CD4-positive, CD25-positive, alpha-beta regulatory T cell (primary cell): ENCODE data around the gene COLEC11. TPM values are rescaled to one million over a fixed set of nuclear protein-coding genes. Genes with fewer than 3 reads are reported as not detected.
A peak's percentile ranks its signal among the peaks of the same experiment; 100 is the strongest.

Experiments
- ATAC-seq, 2 donors: fragments of 150-1000 bp; cut with Tn5 transposase; one replicate each; pipeline ENCODE4 v1.10.0; 2021; ENCODE audit warnings: low read depth in 2 of 2, moderate number of reproducible peaks in 2 of 2, moderate library complexity in 1 of 2
- DNase-seq, 3 donors: peaks; one replicate each; pipeline versions ENCODE4 v3.0.0 to v3.0.0-alpha.2; 2012 to 2022; ENCODE audit warnings: mixed read lengths in 1 of 3
- H3K27ac ChIP-seq: one replicate; pipeline ENCODE4 v1.7.0; 2013; ENCODE audit warnings: mild to moderate bottlenecking, low read length; ENCODE audit not compliant: insufficient read depth, poor library complexity, severe bottlenecking
- H3K27me3 ChIP-seq: one replicate; pipeline ENCODE4 v1.7.0; 2013; ENCODE audit warnings: low read length; ENCODE audit not compliant: control insufficient read depth, insufficient read depth
- H3K36me3 ChIP-seq: one replicate; pipeline ENCODE4 v1.7.0; 2013; ENCODE audit warnings: mild to moderate bottlenecking, low read length, moderate library complexity; ENCODE audit not compliant: control insufficient read depth, insufficient read depth
- H3K4me1 ChIP-seq: 2 replicates; pipeline ENCODE4 v1.7.0; 2013; ENCODE audit warnings: mild to moderate bottlenecking, low read length; ENCODE audit not compliant: insufficient read depth, control insufficient read depth, poor library complexity, severe bottlenecking
- H3K4me3 ChIP-seq: one replicate; pipeline ENCODE4 v1.7.0; 2013; ENCODE audit warnings: low read depth, mild to moderate bottlenecking, low read length, moderate library complexity
- H3K9me3 ChIP-seq, 2 experiments: 1 replicate in 1 of 2; 2 replicates in 1 of 2; pipeline ENCODE4 v1.7.0; 2013; ENCODE audit warnings: low read length in 2 of 2, mild to moderate bottlenecking in 1 of 2, moderate library complexity in 1 of 2; ENCODE audit not compliant: control insufficient read depth in 2 of 2
- H3K27ac Mint-ChIP-seq, 3 donors: one replicate each; pipeline ENCODE4 v1.8.0; 2020 to 2022; ENCODE audit warnings: mild to moderate bottlenecking in 3 of 3, mixed read lengths in 3 of 3, moderate library complexity in 2 of 3
- H3K27me3 Mint-ChIP-seq: one replicate; pipeline ENCODE4 v1.8.0; 2022; ENCODE audit warnings: mild to moderate bottlenecking, mixed read lengths
- H3K36me3 Mint-ChIP-seq: one replicate; pipeline ENCODE4 v1.8.0; 2020; ENCODE audit warnings: mixed read lengths
- H3K4me1 Mint-ChIP-seq, 4 donors: one replicate each; pipeline ENCODE4 v1.8.0; 2020 to 2022; ENCODE audit warnings: mixed read lengths in 4 of 4, mild to moderate bottlenecking in 1 of 4
- H3K4me3 Mint-ChIP-seq, 4 donors: one replicate each; pipeline ENCODE4 v1.8.0; 2020 to 2022; ENCODE audit warnings: mild to moderate bottlenecking in 4 of 4, mixed read lengths in 4 of 4, moderate library complexity in 3 of 4
- H3K9me3 Mint-ChIP-seq, 7 donors: one replicate each; pipeline ENCODE4 v1.8.0; 2020 to 2022; ENCODE audit warnings: mixed read lengths in 7 of 7, mild to moderate bottlenecking in 3 of 7, moderate library complexity in 2 of 7
- polyA plus RNA-seq, 4 donors: library from polyadenylated mRNA; unstranded; fragments of 300-500 nt; fragmentation: Illumina TruSeq; gene quantifications; one replicate each; pipeline ENCODE4 v1.2.3, GENCODE V29; 2021
- total RNA-seq: library from RNA; stranded (reverse); gene quantifications from one replicate; pipeline ENCODE4 v1.2.3, GENCODE V29; 2022

COLEC11 gene
- total RNA-seq (not detected), polyA plus RNA-seq (not detected)

DNA sequence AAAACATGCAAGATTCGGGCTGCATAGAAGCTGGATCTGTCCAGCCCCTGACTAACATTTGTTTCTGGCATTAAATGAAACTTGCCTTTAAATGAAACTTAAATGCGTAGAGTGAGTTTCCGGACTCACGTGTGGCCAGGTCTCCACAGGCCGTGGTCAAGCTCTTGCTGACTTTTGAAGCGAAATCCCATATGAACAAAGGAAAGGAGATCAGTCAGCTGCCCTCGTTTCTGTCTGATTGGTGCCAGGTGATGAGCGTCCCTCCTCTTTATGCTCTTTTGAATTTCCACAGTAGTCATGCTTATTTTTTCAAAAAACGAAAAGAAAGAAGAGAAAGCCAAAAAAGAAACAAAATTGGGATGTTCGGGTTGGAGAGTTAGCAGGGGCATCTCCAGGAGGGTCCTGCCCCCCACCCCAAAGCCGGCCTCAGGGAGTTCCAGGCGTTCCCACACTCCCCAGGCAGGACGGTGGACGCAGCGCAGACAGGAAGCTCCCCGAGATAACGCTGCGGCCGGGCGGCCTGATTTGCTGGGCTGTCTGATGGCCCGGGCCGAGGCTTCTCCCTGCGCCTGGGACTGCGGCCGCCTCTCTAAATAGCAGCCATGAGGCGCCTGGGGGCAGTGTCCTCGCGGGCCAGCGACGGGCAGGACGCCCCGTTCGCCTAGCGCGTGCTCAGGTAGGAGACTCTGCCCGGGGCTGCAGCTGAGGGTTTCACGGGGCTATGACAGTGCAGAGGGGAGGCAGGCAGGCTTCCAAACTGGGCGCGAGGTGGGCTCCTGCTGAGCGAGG lies at the start of gene COLEC11:
Gene COLEC11, plus strand, starts transcription at position 620 of the 789 bp plus-strand sequence. CDS start 9,229 bp downstream, outside the sequence.
- Mint-ChIP-seq H3K27me3 (no peaks in the 10 kb centered on the region), H3K4me3 (no peak within 1 kb of the TSS), H3K4me1 (peaks cover 0 to 8% (median 0%) of the 10 kb centered on the region in 4 donors), H3K36me3 (peaks cover 13% of the 10 kb centered on the region), H3K9me3 (peaks cover 0 to 3% (median 0%) of the 10 kb centered on the region in 7 donors), H3K27ac (no peak within 1 kb of the TSS)
- DNase-seq: no peak
- Histone ChIP-seq H3K36me3 (no peaks in the 10 kb centered on the region), H3K27ac (no peak within 1 kb of the TSS), H3K9me3 (no peaks in the 10 kb centered on the region), H3K27me3 (no peaks in the 10 kb centered on the region), H3K4me3 (no peak within 1 kb of the TSS), H3K4me1 (no peaks in the 10 kb centered on the region)
- no peak for ATAC-seq

DNA sequence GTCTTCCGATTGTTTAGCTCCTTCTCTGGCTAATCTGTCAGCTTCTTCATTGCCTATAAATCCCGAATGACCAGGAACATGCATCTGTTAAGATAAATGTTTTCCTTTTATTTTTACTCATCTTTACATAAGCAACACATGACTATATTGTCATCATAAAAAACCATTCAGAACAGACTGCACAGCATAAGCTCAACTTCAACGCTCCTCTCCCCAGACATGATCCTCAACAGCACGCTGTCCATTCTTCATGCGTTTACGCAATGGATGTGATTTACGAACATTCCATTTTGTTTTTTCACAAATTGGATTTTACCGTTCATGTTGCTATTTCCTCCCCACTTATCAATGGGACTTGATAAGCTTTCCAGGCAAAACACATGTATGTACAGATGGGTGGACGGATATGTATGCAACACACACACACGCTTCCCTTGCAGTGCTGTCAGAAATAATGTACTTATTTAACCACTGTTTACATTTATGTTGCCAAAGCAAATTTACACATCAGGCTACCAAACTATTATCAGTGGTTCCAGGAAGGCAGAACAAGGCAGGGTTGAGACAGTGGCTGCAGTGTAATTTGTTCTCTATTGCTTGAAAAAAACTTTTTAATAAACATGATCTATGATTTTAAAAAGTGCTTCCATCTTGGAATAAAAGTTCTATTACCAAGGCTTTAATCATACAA lies 49.0 kb upstream of the COLEC11 start:
- Mint-ChIP-seq H3K27me3 (no peaks in the 10 kb centered on the region), H3K36me3 (peaks cover 60% of the 10 kb centered on the region), H3K4me1 (peaks cover 0 to 8% (median 3%) of the 10 kb centered on the region in 4 donors), H3K4me3 (no peak overlapping the region), H3K9me3 (no peaks in the 10 kb centered on the region), H3K27ac (no peak overlapping the region)
- no peaks in the 10 kb centered on the region for H3K27me3 ChIP-seq
- H3K36me3 ChIP-seq: peaks cover 89% of the 10 kb centered on the region
- ATAC-seq (no peak), DNase-seq (no peak)
- H3K27ac ChIP-seq: no peak overlapping the region
- H3K4me3 ChIP-seq: no peak overlapping the region
- H3K9me3 ChIP-seq: no peaks in the 10 kb centered on the region
- H3K4me1 ChIP-seq: no peaks in the 10 kb centered on the region

DNA sequence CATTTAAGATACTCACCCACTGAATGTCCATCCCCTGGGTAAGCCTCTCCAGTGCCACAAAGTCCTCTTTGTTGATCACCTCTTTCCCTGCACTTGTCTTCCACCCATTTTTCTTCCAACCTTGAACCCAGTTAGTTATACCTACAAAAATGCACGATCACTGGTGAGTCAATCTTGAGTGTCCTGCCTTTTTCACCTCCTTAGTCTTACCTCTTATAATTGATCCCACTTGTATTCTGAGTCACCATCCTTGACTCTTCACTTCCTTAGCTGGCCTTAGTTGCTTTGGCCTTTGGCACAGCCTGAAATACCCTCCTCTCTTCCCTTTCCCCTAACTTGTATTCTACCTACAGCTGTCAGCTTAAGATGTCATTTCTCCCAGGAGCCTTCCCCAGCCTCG lies 47.0 kb upstream of the COLEC11 start:
- Mint-ChIP-seq H3K9me3 (no peaks in the 10 kb centered on the region), H3K4me1 (peaks cover 0 to 7% (median 3%) of the 10 kb centered on the region in 4 donors), H3K4me3 (peak overlapping the region in 1 of 4 donors; percentile 57), H3K27ac (no peak overlapping the region), H3K27me3 (no peaks in the 10 kb centered on the region), H3K36me3 (peaks cover 58% of the 10 kb centered on the region)
- DNase-seq (no peak), ATAC-seq (no peak)
- Histone ChIP-seq H3K27me3 (no peaks in the 10 kb centered on the region), H3K4me1 (no peaks in the 10 kb centered on the region), H3K27ac (no peak overlapping the region), H3K36me3 (peaks cover 92% of the 10 kb centered on the region), H3K9me3 (no peaks in the 10 kb centered on the region), H3K4me3 (no peak overlapping the region)

DNA sequence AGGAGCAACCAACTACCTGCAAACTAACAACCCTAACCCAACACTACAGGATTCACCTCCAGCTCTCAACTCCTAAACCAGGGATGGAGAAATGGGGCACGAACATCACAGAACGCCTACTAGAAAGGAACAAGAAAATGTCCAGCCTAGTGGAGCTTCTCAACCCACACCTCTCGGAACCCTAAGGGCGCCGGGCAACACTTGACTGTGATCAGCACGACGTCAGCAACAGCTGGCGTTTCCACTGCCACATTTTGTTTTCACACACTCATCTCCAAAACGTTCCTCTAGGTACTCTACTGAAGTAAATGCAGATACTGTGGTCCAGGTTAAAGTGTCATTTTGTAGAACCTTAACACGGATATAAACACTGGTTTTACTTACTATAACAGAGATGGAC lies 41.0 kb upstream of the COLEC11 start:
- Mint-ChIP-seq H3K9me3 (no peaks in the 10 kb centered on the region), H3K4me3 (no peak overlapping the region), H3K27ac (no peak overlapping the region), H3K36me3 (peaks cover 50% of the 10 kb centered on the region), H3K27me3 (no peaks in the 10 kb centered on the region), H3K4me1 (peaks cover 11 to 33% (median 25%) of the 10 kb centered on the region in 4 donors)
- DNase-seq: no peak
- Histone ChIP-seq H3K27me3 (no peaks in the 10 kb centered on the region), H3K36me3 (peaks cover 61% of the 10 kb centered on the region), H3K27ac (no peak overlapping the region), H3K9me3 (no peaks in the 10 kb centered on the region), H3K4me3 (no peak overlapping the region), H3K4me1 (peaks cover 15% of the 10 kb centered on the region)
- ATAC-seq: no peak

DNA sequence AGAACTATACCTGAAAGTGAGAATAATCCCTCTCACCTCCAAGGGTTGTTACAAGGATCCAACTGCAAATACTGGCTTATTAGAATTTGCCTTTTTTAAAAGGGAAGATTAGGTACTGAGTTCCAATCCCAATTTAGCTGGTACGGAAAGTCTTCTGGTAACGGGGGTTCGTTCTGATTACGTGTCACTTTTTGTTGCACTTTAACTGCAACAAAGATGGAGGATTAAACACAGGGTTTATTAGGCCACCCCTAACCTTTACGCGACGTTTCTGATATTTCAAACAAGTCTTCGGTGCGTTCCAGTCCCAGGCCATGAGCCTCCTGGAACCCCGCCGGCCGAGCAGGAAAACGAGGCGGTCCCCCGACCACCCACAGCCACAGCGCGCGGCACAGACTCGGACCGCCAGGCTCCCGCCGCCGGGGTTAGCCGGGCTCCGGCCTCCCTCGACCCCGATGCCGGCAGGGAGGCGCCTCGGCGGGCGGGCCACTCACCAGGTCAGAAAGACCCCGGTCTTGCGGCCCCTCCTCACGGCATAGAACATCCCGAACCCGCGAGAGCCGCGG lies 37.2 kb upstream of the COLEC11 start:
- Histone ChIP-seq H3K4me3 (peak overlapping the region; percentile 94), H3K27me3 (no peaks in the 10 kb centered on the region), H3K36me3 (peaks cover 32% of the 10 kb centered on the region), H3K4me1 (peaks cover 19% of the 10 kb centered on the region), H3K9me3 (no peaks in the 10 kb centered on the region), H3K27ac (peak overlapping the region; percentile 93)
- peak overlapping the region; percentile 93 to 96 (median 95) for H3K27ac Mint-ChIP-seq
- peaks cover 15 to 55% (median 29%) of the 10 kb centered on the region in 4 donors for H3K4me1 Mint-ChIP-seq
- DNase-seq (no peak), ATAC-seq (peak; percentile 4)
- H3K4me3 Mint-ChIP-seq: peak overlapping the region; percentile 92 to 99 (median 94)
- no peaks in the 10 kb centered on the region for H3K9me3 Mint-ChIP-seq
- peaks cover 30% of the 10 kb centered on the region for H3K36me3 Mint-ChIP-seq
- no peaks in the 10 kb centered on the region for H3K27me3 Mint-ChIP-seq

DNA sequence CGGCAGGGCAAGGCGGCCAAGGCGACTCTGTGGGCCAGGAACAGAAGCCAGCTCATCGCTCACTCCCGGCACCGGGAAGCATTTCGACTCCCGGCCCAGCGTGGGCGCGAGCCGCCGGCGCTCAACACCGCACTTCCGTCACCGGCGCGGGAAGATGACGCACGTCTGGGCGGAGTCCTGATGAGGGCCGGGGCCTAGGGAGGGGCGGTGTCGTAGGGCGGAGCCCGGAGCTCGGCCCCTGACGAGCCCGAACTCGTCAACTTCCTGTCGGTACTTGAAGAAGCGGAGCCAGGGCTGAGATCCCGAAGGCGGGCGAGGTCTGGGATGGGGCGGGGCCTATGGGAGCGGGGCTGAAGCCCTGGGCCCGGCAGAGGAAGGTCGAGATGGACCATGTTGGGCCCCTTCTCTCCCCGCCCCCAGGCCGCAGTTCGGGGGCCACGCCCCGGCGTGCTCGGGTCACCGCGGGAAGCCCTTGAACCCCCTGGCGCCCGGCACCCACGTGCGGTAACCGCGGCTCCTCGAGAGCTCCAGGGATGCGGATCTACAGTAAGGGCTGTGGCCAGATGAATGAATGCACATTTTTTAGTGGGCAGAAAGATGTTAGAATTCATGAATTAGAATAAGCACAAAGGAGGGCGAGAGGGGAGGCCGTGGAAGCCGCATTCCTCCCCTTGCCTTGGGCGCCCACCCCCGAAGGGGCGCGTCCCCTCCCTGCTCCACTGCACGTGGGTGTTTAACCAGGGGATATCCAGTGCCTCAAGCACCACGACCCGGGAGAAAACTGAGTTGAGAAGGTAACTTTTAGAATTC lies 36.5 kb upstream of the COLEC11 start, which contains the start of gene RNASEH1:
Gene RNASEH1, minus strand, starts transcription at position 129 of the 810 bp plus-strand sequence. Its CDS starts 73 bp downstream, at position 56.
- Histone ChIP-seq H3K9me3 (no peaks in the 10 kb centered on the region), H3K4me3 (peak within 1 kb of the TSS; percentile 94), H3K27me3 (no peaks in the 10 kb centered on the region), H3K36me3 (peaks cover 31% of the 10 kb centered on the region), H3K4me1 (peaks cover 19% of the 10 kb centered on the region), H3K27ac (peak within 1 kb of the TSS; percentile 93)
- H3K27me3 Mint-ChIP-seq: no peaks in the 10 kb centered on the region
- peaks cover 30% of the 10 kb centered on the region for H3K36me3 Mint-ChIP-seq
- no peaks in the 10 kb centered on the region for H3K9me3 Mint-ChIP-seq
- H3K4me3 Mint-ChIP-seq: peak within 1 kb of the TSS; percentile 92 to 99 (median 94)
- peak; percentile 97 to 98 for ATAC-seq
- peak; percentile 97 to 98 (median 98) for DNase-seq
- peak within 1 kb of the TSS; percentile 93 to 96 (median 95) for H3K27ac Mint-ChIP-seq
- H3K4me1 Mint-ChIP-seq: peaks cover 15 to 55% (median 28%) of the 10 kb centered on the region in 4 donors

DNA sequence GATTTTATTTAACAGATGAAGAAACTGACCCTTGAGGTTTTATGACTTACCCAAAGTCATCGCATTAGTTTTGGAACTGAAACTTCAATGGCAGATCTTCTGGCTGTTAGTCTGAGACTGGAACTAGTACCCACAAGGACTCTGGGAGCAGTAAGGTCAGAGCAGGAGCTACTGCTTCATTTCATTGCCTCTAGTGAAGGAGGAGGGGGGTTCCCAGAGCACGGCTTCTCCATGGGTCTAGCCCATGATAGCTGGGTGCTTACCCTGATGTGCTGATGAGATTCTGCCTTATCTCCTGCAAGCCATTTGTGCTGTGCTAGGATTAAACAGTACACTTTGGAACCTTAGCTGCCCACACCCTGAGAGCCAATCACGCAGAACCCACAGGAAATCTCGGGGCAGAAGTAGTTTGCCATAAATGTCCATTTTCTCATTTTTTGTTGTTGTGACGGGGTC lies 31.4 kb upstream of the COLEC11 start:
- peaks cover 8% of the 10 kb centered on the region for H3K4me1 ChIP-seq
- no peaks in the 10 kb centered on the region for H3K27me3 ChIP-seq
- H3K9me3 ChIP-seq: no peaks in the 10 kb centered on the region
- Mint-ChIP-seq H3K4me1 (peaks cover 4 to 27% (median 8%) of the 10 kb centered on the region in 4 donors), H3K9me3 (no peaks in the 10 kb centered on the region), H3K36me3 (peaks cover 3% of the 10 kb centered on the region), H3K4me3 (no peak overlapping the region), H3K27ac (peak overlapping the region in 1 of 3 donors; percentile 63), H3K27me3 (no peaks in the 10 kb centered on the region)
- H3K4me3 ChIP-seq: no peak overlapping the region
- ATAC-seq: no peak
- H3K36me3 ChIP-seq: peaks cover 5% of the 10 kb centered on the region
- DNase-seq: no peak
- no peak overlapping the region for H3K27ac ChIP-seq
